ENCODE data around the gene FAM90A26. TPM values are rescaled to one million over a fixed set of nuclear protein-coding genes. Genes with fewer than 3 reads are reported as not detected.

Gene FAM90A26, protein sequence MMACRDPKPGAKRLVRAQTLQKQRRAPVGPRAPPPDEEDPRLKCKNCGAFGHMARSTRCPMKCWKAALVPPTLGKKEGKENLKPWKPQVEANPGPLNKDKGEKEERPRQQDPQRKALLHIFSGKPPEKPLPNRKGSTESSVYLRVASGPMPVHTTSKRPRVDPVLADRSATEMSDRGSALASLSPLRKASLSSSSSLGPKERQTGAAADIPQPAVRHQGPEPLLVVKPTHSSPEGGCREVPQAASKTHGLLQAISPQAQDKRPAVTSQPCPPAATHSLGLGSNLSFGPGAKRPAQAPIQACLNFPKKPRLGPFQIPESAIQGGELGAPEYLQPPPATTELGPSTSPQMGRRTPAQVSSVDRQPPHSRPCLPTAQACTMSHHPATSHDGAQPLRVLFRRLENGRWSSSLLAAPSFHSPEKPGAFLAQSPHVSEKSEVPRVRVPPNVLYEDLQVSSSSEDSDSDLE
- not detected in 2 replicates for total RNA-seq

DNA sequence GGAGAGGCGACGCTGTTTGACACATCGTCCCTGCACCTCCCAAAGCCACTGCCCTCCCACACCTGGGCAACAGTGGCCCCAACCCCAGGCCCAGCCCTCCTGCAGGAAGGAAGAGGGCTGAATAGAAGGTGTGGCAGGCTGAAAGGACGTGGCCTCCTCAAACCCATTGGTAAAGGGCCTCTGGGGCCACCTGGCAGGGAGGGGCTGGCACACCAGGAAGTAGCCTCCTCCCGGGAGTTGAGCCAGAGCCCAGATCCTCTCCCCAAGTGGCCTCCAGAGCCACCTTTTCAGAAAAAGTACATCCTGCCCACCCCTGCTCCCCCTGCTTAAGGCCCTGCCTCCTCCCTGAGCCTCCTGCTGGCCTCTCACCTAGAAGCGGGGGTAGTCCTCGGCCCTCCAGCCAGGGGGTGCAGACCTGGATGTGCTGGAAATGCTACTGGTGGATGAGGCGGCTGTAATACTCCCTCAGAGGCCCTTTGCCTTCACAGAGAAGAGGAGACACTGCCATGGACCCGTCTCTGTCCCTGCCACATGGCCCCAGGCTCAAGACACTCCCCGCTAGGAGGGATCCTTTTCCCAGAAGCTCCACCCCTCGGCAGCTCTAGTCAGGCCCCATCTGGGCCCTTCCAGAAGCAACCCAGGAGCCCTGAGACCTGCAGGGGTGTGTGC is at the start of gene FAM90A26:
FAM90A26 (plus strand) TSS at position 619 of the 669 bp plus-strand sequence. CDS start 2,764 bp downstream, outside the sequence.

DNA sequence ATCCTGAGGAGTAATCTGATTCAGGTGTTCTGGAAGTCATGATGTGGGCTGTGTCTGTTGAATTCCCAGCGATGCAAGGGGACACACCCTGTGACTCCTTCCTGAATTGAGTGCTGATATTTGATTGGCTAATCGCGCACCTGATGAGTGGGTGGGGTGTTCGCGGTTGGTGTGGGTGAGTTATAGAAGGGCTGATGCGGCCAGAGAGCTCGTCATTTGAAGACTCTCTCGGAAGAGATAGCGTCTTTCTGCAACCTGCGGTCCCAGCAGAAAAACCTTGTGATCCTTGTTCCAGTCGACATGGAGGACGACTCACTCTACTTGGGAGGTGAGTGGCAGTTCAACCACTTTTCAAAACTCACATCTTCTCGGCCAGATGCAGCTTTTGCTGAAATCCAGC is 40.1 kb downstream of the FAM90A26 start, which contains the start of gene USP17L10:
USP17L10 (plus strand) TSS at position 301 of the 400 bp plus-strand sequence; CDS start at position 301, 0 bp downstream.

DNA sequence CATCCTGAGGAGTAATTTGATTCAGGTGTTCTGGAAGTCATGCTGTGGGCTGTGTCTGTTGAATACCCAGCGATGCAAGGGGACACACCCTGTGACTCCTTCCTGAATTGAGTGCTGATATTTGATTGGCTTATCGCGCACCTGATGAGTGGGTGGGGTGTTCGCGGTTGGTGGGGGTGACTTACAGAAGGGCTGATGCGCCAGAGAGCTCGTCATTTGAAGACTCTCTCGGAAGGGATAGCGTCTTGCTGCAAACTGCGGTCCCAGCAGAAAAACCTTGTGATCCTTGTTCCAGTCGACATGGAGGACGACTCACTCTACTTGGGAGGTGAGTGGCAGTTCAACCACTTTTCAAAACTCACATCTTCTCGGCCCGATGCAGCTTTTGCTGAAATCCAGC is 44.9 kb downstream of the FAM90A26 start, which contains the start of gene USP17L11:
USP17L11 (plus strand) TSS at position 301 of the 400 bp plus-strand sequence; CDS start at position 301, 0 bp downstream.

DNA sequence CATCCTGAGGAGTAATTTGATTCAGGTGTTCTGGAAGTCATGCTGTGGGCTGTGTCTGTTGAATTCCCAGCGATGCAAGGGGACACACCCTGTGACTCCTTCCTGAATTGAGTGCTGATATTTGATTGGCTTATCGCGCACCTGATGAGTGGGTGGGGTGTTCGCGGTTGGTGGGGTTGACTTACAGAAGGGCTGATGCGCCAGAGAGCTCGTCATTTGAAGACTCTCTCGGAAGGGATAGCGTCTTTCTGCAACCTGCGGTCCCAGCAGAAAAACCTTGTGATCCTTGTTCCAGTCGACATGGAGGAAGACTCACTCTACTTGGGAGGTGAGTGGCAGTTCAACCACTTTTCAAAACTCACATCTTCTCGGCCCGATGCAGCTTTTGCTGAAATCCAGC is 49.6 kb downstream of the FAM90A26 start, which contains the start of gene USP17L12:
USP17L12 (plus strand) TSS at position 301 of the 400 bp plus-strand sequence; CDS start at position 301, 0 bp downstream.

DNA sequence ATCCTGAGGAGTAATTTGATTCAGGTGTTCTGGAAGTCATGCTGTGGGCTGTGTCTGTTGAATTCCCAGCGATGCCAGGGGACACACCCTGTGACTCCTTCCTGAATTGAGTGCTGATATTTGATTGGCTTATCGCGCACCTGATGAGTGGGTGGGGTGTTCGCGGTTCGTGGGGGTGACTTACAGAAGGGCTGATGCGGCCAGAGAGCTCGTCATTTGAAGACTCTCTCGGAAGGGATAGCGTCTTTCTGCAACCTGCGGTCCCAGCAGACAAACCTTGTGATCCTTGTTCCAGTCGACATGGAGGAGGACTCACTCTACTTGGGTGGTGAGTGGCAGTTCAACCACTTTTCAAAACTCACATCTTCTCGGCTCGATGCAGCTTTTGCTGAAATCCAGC is 54.4 kb downstream of the FAM90A26 start, which contains the start of gene USP17L13:
USP17L13 (plus strand) TSS at position 301 of the 400 bp plus-strand sequence; CDS start at position 301, 0 bp downstream.

Other genes with a start within 250 kb of the FAM90A26 start
- gene USP17L10, start 40.2 kb downstream of the FAM90A26 start, total RNA-seq: not detected in 2 replicates
- not detected in 2 replicates for gene USP17L11, start 45.0 kb downstream of the FAM90A26 start, total RNA-seq
- not detected in 2 replicates for gene USP17L12, start 49.7 kb downstream of the FAM90A26 start, total RNA-seq
- not detected in 2 replicates for gene USP17L13, start 54.5 kb downstream of the FAM90A26 start, total RNA-seq
- not detected in 2 replicates for gene USP17L15, start 64.0 kb downstream of the FAM90A26 start, total RNA-seq
- not detected in 2 replicates for gene USP17L17, start 73.5 kb downstream of the FAM90A26 start, total RNA-seq
- not detected in 2 replicates for gene USP17L18, start 78.2 kb downstream of the FAM90A26 start, total RNA-seq
- not detected in 2 replicates for gene USP17L19, start 83.0 kb downstream of the FAM90A26 start, total RNA-seq
- gene USP17L20, start 87.7 kb downstream of the FAM90A26 start, total RNA-seq: not detected in 2 replicates
- gene USP17L21, start 92.5 kb downstream of the FAM90A26 start, total RNA-seq: not detected in 2 replicates
- not detected in 2 replicates for gene USP17L22, start 97.2 kb downstream of the FAM90A26 start, total RNA-seq
- not detected in 2 replicates for gene USP17L24, start 154.8 kb downstream of the FAM90A26 start, total RNA-seq
- not detected in 2 replicates for gene USP17L25, start 159.5 kb downstream of the FAM90A26 start, total RNA-seq
- not detected in 2 replicates for gene USP17L26, start 164.2 kb downstream of the FAM90A26 start, total RNA-seq
- not detected in 2 replicates for gene USP17L5, start 169.0 kb downstream of the FAM90A26 start, total RNA-seq
- not detected in 2 replicates for gene USP17L27, start 173.7 kb downstream of the FAM90A26 start, total RNA-seq
- not detected in 2 replicates for gene USP17L28, start 178.5 kb downstream of the FAM90A26 start, total RNA-seq
- not detected in 2 replicates for gene USP17L29, start 183.2 kb downstream of the FAM90A26 start, total RNA-seq
- not detected in 2 replicates for gene USP17L30, start 192.7 kb downstream of the FAM90A26 start, total RNA-seq

All from bladder microvascular endothelial cell (primary cell).